ENCODE measurements around the gene TSSK2.
"Not testable (repeated sequence)": the region's sequence is repeated elsewhere in the genome, so short reads cannot be mapped to it uniquely, and the experiment has no call there.

Gene TSSK2

GRCh38 chr22:19130959-19131684 is at the start of gene TSSK2:
Gene TSSK2, plus strand, starts transcription at chr22:19131308. Its CDS starts 92 bp downstream, at chr22:19131400.
- TF ChIP-seq CTCF (IDR thresholded peaks at IDR 0.05; ENCODE audit: borderline replicate concordance, insufficient read depth, low read depth, low read length): no peak
- no peak within 1 kb of the TSS for H3K4me3 ChIP-seq (ENCODE audit: low read depth, low read length)

GRCh38 chr22:19081351-19081750 is 49.8 kb upstream of the TSSK2 start:
- H3K4me3 ChIP-seq (ENCODE audit: low read depth, low read length): no peak overlapping the region
- no peak for TF ChIP-seq CTCF (IDR thresholded peaks at IDR 0.05; ENCODE audit: borderline replicate concordance, insufficient read depth, low read depth, low read length)

GRCh38 chr22:19082101-19082500 is 49.0 kb upstream of the TSSK2 start:
- no peak for TF ChIP-seq CTCF (IDR thresholded peaks at IDR 0.05; ENCODE audit: borderline replicate concordance, insufficient read depth, low read depth, low read length)
- no peak overlapping the region for H3K4me3 ChIP-seq (ENCODE audit: low read depth, low read length)

- no peak for TF ChIP-seq CTCF (IDR thresholded peaks at IDR 0.05; ENCODE audit: borderline replicate concordance, insufficient read depth, low read depth, low read length)
- no peak overlapping the region for H3K4me3 ChIP-seq (ENCODE audit: low read depth, low read length)
Measured at GRCh38 chr22:19082793-19083192, 48.3 kb upstream of the TSSK2 start.

- H3K4me3 ChIP-seq (ENCODE audit: low read depth, low read length): not testable (repeated sequence)
Measured at GRCh38 chr22:19084126-19084525, 47.0 kb upstream of the TSSK2 start.

GRCh38 chr22:19084586-19084985 is 46.5 kb upstream of the TSSK2 start:
- not testable (repeated sequence) for H3K4me3 ChIP-seq (ENCODE audit: low read depth, low read length)

GRCh38 chr22:19085233-19085718 is 45.8 kb upstream of the TSSK2 start:
- no peak overlapping the region for H3K4me3 ChIP-seq (ENCODE audit: low read depth, low read length)
- peak; percentile 29; the same call in 1 of the 2 replicates for TF ChIP-seq CTCF (IDR thresholded peaks at IDR 0.05; ENCODE audit: borderline replicate concordance, insufficient read depth, low read depth, low read length)

GRCh38 chr22:19086417-19086816 is 44.7 kb upstream of the TSSK2 start:
- TF ChIP-seq CTCF (IDR thresholded peaks at IDR 0.05; ENCODE audit: borderline replicate concordance, insufficient read depth, low read depth, low read length): no peak
- no peak overlapping the region for H3K4me3 ChIP-seq (ENCODE audit: low read depth, low read length)

Measured in GM12875 (cell line).